ENCODE data around the gene NOG.

DNA sequence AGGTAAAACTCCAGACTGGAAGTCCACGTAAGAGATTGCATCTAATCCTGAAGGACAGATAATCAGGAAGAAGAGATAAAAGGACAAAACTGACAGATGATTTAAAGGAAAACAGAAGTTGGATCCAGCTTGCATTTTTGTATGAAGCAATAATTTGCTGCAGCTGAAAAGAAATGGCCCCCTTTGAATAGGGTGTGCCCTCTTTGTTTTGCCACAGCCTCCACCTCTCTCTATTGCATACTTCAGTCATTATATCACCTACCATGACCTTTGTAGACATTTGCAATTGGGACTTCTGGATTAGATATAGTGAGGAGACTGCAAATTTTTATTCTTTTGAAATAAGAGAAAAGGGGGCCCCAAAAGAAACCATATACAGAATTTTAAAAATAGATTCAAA, 8.1 kb downstream of the NOG start:
- no peak for TF ChIP-seq EZH2phosphoT487 (IDR thresholded peaks at IDR 0.05; ENCODE audit: borderline replicate concordance, low read length)
- TF ChIP-seq, protein P1, sequence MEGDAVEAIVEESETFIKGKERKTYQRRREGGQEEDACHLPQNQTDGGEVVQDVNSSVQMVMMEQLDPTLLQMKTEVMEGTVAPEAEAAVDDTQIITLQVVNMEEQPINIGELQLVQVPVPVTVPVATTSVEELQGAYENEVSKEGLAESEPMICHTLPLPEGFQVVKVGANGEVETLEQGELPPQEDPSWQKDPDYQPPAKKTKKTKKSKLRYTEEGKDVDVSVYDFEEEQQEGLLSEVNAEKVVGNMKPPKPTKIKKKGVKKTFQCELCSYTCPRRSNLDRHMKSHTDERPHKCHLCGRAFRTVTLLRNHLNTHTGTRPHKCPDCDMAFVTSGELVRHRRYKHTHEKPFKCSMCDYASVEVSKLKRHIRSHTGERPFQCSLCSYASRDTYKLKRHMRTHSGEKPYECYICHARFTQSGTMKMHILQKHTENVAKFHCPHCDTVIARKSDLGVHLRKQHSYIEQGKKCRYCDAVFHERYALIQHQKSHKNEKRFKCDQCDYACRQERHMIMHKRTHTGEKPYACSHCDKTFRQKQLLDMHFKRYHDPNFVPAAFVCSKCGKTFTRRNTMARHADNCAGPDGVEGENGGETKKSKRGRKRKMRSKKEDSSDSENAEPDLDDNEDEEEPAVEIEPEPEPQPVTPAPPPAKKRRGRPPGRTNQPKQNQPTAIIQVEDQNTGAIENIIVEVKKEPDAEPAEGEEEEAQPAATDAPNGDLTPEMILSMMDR (IDR thresholded peaks at IDR 0.05; ENCODE audit: low read depth, low read length, poor library complexity, severe bottlenecking), result no peak
